Measurements from ENCODE around the gene PCID2. TPM values are rescaled to one million over a fixed set of nuclear protein-coding genes. Genes with fewer than 3 reads are reported as not detected.

PCID2 gene
- total and polyA plus RNA-seq, 2 of the 13 experiments (the other 11 are each of a cell fraction or from before 2014, with no cell fraction given) = 65.0 to 111 TPM

- TF ChIP-seq ZBTB33 (CRISPR knock-in tag; IDR thresholded peaks at IDR 0.05) = peak; percentile 61
- no peak for TF ChIP-seq ATF7-NPFF (CRISPR knock-in tag; IDR thresholded peaks at IDR 0.05; ENCODE audit: low read depth)
- peak; percentile 80 for TF ChIP-seq STAG1 (CRISPR knock-in tag; IDR thresholded peaks at IDR 0.05)
- 0 out of 2 replicates have a peak, but pooled peaks have one; percentile 24 for TF ChIP-seq ZNF816 (CRISPR knock-in tag; IDR thresholded peaks at IDR 0.05; ENCODE audit: borderline replicate concordance)
- TF ChIP-seq ZNF710 (CRISPR knock-in tag; IDR thresholded peaks at IDR 0.05; ENCODE audit: borderline replicate concordance) = no peak
- TF ChIP-seq RFXAP (CRISPR knock-in tag; IDR thresholded peaks at IDR 0.05; ENCODE audit: borderline replicate concordance) = no peak
- no peak for TF ChIP-seq TRIM22 (IDR thresholded peaks at IDR 0.05)
- TF ChIP-seq TFDP1 (CRISPR knock-in tag; IDR thresholded peaks at IDR 0.05; ENCODE audit: borderline replicate concordance) = no peak
- TF ChIP-seq ZSCAN21 (CRISPR knock-in tag; IDR thresholded peaks at IDR 0.05; ENCODE audit: borderline replicate concordance) = no peak
- peak; percentile 65 for TF ChIP-seq RBM22 (optimal IDR thresholded peaks at IDR 0.05; ENCODE audit: low read length)
- TF ChIP-seq ZNF512 (CRISPR knock-in tag; IDR thresholded peaks at IDR 0.05) = no peak
- peak; percentile 36; the same call in 1 of the 2 replicates for TF ChIP-seq HOXA3 (CRISPR knock-in tag; IDR thresholded peaks at IDR 0.05)
- no peak for TF ChIP-seq ZNF207 (IDR thresholded peaks at IDR 0.05; ENCODE audit: borderline replicate concordance)
- TF ChIP-seq ZNF18 (CRISPR knock-in tag; IDR thresholded peaks at IDR 0.05; ENCODE audit: insufficient replicate concordance) = no peak
- no peak for TF ChIP-seq MAFG (CRISPR knock-in tag; IDR thresholded peaks at IDR 0.05)
- TF ChIP-seq RAD21 (CRISPR knock-in tag; IDR thresholded peaks at IDR 0.05) = peak; percentile 49; the same call in 1 of the 2 replicates
Measured at GRCh38 chr13:113220877-113221276, 12.4 kb upstream of the PCID2 start (continued).

Measured in HepG2 (cell line).